GM18858 (cell line): Measurements from ENCODE around the gene CCDC40.
"Not testable (repeated sequence)": the region's sequence is repeated elsewhere in the genome, so short reads cannot be mapped to it uniquely, and the experiment has no call there.

Experiments
- ATAC-seq: cut with Tn5 transposase; IDR thresholded peaks from one replicate; pipeline ENCODE4 v1.9.1; 2021; ENCODE audit not compliant: unreplicated experiment

The CCDC40 gene

DNA sequence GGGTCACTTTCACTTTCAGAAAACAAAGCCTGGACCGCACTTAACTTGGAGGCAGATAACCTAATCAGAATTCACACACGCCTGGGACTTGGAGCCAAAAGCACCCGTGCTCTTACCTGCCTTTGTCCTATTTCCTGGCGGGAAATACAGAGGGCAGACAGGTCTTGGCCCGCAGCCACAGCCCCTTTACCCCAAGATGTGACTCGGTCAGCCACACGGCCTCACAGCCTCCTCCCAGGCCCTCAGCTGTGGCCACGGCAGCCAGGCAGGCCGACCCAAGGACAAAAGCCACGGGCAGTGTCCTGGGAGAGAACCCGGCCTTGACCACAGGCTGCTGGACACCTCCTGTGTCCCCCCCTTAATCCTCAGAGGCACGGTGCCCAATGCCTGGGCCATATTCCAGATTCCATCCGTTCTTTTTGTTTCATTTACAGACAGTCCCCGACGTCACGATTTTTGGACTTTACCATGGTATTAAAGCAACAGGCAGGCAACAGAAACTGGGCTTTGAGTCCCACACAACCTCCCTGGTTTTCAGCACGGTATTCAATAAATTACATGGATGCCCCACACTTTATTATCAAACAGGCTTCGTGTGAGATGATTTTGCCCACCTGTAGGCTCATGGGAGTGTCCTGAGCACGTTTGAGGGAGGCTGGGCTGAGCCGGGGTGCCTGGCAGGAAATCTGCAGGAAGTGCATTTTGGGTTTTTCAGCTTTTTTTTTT is 34.8 kb downstream of the CCDC40 start:
- ATAC-seq: no peak

DNA sequence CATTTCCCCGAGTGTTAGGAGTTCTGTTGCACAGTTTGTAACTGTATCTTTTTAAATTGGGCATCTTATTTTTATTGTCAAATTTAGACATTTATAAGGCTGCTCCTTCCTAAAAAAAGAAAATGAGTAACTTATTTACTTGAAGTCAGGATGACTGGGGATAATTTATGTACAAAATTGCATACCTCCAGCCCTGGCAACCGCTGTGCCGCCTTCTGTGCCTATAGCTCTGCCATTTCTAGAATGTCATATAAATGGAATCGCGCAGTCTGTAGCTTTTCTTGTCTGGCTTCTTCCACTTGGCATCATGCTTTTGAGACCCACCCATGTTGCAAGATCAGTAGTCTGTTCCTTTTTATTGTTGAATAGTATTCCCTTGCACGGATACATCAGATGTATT is 36.0 kb downstream of the CCDC40 start:
- ATAC-seq: no peak

DNA sequence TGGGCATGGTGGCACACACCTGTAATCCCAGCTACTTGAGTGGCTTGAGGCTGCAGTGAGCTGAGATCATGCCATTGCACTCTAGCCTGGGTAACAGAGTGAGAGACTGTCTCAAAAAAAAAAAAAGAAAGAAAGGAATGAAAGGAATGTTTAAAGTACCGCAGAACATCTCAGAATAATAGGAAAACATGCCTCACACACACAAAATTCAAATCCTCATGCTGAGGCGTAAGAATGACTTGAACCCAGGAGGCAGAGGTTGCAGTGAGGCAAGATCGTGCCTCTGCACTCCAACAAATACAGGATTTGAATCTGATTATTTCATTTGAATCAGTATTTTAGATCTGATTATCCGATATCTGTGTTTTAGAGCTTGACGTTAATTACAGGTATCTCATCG is 43.6 kb downstream of the CCDC40 start:
- ATAC-seq: no peak

DNA sequence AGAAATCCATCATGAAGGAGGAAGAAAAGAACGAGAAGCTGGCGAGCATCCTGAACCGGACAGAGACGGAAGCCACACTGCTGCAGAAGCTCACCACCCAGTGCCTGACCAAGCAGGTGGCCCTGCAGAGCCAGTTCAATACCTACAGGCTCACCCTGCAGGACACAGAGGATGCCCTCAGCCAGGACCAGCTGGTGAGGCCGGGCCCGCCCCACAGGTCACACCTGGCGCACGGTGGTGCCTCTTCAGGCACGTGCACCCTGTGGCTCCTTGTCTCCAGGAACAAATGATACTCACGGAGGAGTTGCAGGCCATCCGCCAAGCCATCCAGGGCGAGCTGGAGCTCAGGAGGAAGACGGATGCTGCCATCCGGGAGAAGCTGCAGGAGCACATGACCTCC is 45.2 kb downstream of the CCDC40 start:
- ATAC-seq: no peak

DNA sequence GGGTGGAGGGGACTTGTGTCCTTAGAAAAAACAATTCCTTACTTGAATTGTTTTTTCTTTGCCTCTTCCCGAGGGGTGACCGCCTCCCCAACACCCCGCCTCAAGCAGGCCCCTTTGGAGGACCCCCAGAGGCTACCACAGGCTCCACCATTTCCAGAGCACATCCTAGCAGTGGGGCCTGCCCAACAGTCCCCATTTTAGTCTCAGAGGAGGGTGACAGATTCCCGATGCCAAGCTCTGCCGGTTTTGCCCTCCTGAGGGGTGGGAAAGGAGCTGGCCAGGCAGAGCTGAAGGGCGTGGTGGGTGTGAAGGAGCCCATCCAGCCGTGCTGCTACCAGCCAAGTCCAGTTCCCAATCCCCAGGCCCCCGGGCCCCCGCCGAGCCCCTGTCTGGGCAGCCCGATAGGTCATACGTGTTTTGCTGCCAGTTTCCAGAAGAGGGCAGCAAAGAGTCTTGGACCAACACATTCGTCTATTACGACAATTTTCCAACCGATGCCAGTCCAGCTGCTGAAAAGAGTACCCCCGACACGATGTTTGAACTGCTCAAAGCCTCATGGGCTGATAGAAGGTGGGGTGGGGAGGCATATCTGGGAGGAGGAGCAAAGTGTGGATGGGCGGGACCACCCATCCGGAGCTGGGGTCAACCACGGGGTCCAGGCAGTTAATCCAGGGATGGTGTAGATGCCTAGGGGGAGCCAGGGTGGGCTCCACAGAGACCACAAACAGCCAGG is 46.1 kb downstream of the CCDC40 start:
- ATAC-seq: no peak

DNA sequence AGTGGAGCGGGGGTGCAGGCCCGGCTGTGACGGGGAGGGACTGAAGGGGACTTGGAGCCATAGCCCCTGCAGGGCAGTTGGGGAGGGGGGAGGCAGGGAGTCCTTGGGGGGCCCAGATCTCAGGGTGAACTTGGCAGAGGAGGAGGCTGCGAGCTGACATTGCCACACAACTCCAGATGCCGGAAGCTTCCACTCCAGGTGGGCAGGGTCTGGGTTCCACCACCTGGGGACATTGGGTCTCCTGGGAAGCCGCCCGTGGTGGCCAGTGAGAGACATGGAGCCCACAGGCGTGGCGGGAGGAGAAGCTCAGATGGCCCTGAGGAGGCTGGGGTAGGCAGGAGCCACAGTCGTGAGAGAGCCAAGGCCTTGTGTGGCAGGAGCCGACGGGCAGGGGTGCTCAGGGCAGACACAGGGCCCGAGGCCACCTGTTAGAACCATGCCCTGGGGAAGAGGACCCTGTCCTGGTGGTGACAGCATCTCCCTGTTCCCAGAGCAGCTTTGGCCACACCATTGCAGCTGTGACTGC is 46.8 kb downstream of the CCDC40 start:
- ATAC-seq: no peak

DNA sequence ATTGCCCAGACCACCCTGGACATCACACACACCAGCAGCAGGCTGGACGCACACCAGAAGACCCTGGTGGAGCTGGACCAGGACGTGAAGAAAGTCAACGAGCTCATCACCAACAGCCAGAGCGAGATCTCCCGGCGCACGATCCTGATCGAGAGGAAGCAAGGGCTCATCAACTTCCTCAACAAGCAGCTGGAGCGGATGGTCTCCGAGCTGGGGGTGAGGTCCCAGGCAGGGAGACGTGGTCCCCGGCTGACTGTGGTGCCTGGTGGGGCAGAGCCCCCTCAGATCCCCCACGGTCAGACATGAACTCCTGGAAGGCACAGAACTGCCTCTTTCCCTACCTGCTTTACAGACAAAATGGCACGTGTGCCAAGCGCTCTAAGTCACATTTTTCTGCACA is 48.3 kb downstream of the CCDC40 start:
- no peak for ATAC-seq

DNA sequence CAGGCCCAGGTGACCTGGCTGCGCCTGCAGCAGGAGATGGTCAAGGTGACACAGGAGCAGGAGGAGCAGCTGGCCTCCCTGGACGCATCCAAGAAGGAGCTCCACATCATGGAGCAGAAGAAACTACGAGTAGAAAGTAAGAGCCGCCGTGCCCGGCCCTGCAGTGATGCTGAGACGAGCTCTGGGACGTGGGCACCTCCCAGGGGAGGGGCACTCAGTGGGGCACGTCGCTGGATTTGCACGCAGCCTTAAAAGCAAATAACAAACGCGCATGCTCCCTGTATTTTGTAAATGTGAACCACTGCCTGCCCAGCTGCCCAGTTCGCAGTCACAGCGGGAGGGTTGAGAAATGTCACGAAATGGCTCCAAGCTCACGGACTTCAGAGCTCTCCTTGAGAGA is 49.6 kb downstream of the CCDC40 start:
- ATAC-seq: no peak

DNA sequence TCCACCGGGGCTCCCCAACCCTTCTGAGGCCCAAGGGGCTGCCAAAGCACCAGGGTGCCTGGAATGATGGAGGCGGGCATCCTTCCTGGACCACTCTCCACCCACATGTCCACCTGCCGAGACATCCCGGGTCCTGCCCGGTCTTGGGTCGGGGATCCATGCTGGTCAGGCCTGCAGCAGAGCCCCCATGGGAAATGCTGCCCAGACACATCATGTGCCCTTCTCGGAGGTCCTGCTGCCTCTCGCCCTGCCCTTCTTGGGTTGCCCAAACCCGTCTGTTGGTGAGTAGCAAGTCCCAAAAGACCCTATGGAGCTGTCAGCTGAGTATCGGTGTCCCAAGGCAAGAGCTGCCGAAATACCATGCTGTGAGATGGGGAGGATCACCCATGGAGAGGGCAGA is 50.2 kb downstream of the CCDC40 start:
- ATAC-seq: no peak

DNA sequence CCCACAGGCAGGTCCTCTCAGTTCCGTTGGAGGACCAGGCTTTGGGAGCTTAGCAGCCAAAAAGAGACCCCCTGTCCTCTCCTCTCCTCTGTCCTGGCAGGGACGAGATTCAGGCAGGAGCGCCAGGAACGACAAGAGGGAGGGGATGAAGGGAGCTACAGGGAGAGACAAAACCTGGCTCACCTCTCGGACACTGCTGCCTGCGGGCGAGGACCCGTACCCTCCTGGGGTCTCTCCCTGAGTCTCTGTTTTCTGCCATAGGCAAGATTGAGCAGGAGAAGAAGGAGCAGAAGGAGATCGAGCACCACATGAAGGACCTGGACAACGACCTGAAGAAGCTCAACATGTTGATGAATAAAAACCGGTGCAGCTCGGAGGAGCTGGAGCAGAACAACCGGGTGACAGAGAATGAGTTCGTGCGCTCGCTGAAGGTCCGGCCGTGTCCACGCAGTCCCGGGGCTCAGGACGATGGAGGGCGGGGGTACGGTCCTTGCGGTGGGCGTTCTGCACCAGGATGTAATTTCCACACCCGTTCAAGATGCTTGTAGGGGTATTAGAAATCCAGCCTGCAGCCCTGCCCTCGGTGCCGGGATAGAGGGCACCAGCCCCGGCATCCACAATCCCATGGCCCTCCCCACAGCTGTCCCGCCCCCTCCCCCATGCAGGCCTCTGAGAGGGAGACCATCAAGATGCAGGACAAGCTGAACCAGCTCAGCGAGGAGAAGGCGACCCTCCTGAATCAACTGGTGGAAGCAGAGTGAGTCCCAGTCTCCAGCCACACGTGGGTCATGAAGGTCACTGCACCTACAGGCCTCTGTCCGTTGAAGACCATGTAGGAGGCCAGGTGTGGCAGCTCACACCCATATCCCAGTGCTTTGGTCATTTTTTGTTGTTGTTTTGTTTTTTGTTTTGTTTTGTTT is 51.2 kb downstream of the CCDC40 start:
- ATAC-seq: no peak

DNA sequence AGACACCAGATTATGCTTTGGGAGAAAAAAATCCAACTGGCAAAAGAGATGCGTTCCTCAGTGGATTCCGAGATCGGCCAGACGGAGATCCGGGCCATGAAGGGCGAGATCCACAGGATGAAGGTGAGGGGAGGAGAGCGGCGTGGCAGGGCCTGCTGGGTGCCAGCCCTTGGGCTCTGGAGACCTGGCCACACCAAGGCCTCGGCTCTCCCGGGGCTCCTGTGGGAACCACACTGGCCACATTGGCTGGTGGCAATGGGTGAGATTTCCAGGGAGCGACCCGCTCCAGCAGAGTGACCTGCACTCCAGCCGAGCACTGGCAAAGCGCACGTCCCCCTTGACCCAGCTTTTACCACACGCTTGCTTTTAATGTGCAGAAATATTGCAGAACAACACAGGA is 53.3 kb downstream of the CCDC40 start:
- ATAC-seq: no peak

DNA sequence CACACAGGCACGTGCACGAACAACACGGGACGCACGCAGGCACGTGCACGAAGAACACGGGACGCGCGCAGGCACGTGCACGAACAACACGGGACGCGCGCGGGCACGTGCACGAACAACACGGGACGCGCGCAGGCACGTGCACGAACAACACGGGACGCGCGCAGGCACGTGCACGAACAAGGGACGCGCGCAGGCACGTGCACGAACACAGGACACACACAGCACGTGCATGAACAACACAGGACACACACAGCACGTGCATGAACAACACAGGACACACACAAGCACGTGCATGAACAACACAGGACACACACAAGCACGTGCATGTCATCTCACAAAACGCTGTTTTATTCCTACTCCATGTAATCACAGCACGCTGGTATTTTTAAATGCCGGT is 53.7 kb downstream of the CCDC40 start:
- not testable (repeated sequence) for ATAC-seq

DNA sequence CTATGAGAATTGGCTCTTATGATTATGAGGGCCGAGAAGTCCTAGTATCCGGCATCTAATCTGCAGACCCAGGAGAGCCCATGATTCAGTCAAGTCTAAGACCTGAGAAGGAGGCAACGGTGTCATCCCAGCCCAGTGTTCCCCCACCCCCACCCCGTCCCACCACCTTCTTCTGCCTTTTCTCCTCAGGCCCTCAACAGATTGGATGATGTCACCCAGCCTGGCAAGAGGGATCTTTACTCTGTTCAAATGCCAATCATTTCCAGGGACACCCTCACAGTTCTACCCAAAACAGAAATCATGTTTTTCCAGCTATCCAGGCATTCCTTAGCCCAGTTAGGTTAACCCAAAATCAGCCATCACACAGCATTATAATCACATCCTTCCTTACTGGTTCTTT is 54.9 kb downstream of the CCDC40 start:
- ATAC-seq: no peak

DNA sequence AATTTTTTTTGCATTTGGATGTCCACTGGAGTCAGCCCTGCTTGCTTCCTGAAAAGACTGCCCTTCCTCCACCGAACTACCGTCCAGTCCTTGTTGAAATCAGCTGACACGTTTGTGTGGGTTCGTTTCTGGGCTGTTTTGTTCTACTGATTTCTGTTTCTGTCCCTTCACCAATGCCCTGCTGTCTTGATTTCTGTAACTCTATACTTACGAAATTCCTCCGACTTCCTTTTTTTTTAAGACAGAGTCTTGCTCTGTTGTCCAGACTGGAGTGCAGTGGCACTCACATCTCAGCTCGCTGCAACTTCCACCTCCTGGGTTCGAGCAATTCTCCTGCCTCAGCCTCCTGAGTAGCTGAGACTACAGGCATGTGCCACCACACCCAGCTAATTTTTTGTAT is 56.5 kb downstream of the CCDC40 start:
- ATAC-seq: no peak

DNA sequence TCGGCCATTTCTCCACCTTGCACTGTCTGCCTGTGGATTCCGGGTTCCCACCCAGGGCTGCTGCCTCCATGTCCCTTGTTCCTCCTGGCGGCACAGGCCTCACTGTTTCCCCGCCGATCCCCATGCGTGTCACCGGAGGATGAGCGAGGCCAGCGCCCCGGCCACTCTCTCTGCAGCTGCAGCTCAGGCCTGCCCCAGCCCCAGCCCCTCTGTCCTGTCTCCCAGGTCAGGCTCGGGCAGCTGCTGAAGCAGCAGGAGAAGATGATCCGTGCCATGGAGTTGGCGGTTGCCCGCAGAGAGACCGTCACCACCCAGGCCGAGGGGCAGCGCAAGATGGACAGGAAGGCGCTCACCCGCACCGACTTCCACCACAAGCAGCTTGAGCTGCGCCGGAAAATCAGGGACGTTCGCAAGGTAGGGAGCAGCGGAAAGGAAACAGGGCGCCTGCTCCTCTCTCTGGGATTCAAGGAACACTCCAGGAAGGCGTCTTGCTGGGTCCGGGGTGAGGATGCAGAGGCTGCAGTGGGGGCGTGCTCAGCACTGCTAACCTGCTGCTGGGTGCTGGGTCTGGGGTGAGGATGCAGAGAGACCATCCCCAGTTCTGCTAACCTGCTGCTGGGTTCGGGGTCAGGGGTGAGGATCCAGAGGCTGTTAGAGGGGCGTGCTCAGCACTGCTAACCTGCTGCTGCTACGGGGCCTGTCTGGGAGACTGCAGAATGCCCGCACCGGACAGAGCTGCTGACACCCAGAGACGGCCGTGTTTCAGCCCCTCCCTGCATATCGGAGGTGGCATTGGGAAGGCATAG is 58.8 kb downstream of the CCDC40 start:
- no peak for ATAC-seq

DNA sequence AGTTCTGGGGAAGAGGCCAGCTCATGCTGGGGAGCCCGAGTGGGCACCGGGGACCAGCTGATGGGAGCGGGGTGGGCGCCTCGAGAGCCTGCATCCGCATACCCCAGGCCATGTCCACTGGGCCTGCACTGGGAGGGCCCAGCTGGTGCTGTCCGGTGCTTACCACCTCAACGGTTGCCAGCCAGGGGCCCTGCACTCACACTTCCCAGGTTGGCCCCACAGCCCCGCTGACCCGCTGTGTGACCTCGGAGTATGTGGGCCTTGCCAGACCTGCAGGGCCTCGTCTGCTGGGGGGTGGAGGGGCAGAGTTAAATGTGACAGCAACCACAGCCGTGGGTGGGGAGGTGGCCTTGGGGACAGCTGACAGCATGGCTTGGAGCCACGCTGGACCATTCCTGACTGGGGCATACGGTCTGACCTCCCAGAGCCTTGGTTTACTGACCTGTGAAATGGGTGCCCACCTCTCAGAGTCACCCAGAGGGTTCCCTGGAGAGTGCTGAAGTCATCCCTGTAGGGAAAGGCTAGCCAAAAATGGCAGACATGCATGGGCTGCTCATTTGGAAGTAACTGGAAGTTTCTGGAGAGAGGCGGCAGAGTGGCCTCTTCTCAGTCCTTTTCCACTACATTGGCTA is 59.5 kb downstream of the CCDC40 start:
- no peak for ATAC-seq

DNA sequence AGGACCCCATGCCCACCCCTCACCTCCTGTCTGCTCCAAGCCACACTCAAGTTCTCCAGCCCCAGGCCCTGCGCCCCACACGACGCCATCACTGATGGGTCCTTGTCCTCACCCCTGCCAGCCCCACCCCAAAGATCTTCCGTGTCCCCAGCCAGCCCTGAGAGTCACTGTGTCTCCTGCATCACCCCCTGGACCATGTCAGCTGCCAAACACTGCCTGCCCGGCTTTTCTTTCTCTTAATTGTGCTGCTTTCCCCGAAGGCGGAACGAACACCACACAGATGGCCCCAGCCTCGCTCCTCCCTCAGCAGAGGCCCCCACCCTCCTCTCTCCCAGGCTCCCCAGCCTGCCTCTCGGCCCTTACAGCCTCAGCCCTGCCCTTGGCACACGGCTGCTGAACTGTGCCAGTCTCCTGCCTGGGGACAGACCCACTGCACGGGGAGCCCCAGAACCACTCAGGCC is 60.1 kb downstream of the CCDC40 start:
- ATAC-seq: no peak

DNA sequence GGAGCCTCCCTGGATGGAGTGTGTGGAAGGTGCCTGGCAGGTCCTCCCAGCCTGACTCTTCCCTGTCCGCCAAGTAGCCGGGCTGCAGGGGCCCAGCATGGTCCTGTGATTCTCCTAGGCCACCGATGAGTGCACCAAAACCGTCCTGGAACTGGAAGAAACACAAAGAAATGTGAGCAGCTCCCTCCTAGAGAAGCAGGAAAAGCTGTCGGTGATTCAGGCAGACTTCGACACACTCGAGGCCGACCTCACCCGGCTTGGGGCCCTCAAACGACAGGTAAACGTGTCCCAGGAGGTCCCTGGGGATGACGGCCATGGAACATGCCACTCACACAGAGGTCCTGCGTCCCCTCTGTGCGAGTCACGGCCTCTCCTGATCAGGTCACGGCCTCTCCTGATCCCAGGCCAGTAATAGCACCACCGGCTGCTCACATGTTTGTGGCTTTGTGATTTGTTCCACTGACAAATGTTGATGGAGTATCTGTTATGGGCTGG is 60.7 kb downstream of the CCDC40 start:
- ATAC-seq: no peak

DNA sequence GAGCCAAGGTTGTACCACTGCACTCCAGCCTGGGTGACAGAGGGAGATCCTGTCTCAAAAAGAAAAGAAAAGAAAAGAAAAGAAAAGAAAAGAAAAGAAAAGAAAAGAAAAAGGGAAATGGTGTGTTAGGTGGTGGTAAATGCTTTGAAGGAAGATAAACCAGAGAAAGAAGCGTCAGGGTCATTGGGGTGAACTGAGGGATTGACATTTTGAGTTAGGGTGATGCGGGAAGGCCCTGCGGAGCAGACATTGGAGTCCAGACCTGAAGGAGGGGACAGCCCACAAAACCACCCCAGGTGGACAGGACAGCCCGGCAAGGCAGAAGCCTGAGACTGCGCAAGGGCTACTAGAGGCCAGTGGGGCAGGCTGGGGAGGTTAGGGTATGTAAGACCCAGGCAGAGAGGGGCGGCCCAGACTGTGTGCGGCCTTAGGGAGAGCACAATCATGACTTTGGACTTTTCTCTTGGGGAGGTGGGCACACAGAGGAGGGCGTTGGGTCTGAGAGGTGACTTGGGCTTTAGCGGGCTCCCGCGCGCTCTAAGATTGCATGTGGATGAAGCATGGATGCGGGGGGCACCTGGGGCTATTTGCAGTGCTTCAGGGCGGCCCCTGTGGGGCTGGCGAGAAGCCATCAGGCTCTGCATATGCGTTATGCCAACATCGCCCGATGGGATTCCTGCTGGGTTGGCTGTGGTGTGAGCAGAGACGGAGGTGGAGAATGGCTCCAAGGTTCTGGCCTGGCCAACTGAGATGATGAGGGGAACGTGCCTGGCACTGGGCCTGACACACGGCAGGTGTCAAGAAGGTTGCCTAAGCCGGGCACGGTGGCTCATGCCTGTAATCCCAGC is 61.6 kb downstream of the CCDC40 start:
- no peak for ATAC-seq
